HEK293T (cell line): ENCODE measurements around the gene SLC2A6.

ENCODE experiments used
- ARNT ChIP-seq: fragments of 450-650 bp; IDR thresholded peaks from 2 replicates; pipeline ENCODE4 v1.6.1; 2017; ENCODE audit warnings: mild to moderate bottlenecking
- BHLHE40 ChIP-seq: fragments of 450-650 bp; IDR thresholded peaks from 2 replicates; pipeline ENCODE4 v1.6.1; 2016; ENCODE audit warnings: mild to moderate bottlenecking, moderate library complexity, borderline replicate concordance
- CTBP1 ChIP-seq: fragments of 450-650 bp; IDR thresholded peaks from 2 replicates; pipeline ENCODE4 v1.6.1; 2016; ENCODE audit warnings: borderline replicate concordance
- ELF4 ChIP-seq: fragments of 450-650 bp; IDR thresholded peaks from 2 replicates; pipeline ENCODE4 v1.6.1; 2017; ENCODE audit warnings: antibody characterized with exemption
- FOXA1 ChIP-seq: fragments of 450-650 bp; IDR thresholded peaks from 2 replicates; pipeline ENCODE4 v1.6.1; 2016; ENCODE audit warnings: mild to moderate bottlenecking
- FOXK2 ChIP-seq: fragments of 450-650 bp; IDR thresholded peaks from 2 replicates; pipeline ENCODE4 v1.6.1; 2016; ENCODE audit warnings: mild to moderate bottlenecking
- FOXM1 ChIP-seq: fragments of 450-650 bp; IDR thresholded peaks from 2 replicates; pipeline ENCODE4 v1.6.1; 2017; ENCODE audit warnings: mild to moderate bottlenecking, borderline replicate concordance
- HDGF ChIP-seq: fragments of 450-650 bp; IDR thresholded peaks from 2 replicates; pipeline ENCODE4 v1.6.1; 2017; ENCODE audit warnings: antibody characterized with exemption, borderline replicate concordance
- LEF1 ChIP-seq: fragments of 450-650 bp; IDR thresholded peaks from 2 replicates; pipeline ENCODE4 v1.6.1; 2017; ENCODE audit warnings: mild to moderate bottlenecking, borderline replicate concordance
- NFRKB ChIP-seq: fragments of 450-650 bp; IDR thresholded peaks from 2 replicates; pipeline ENCODE4 v1.6.1; 2016; ENCODE audit warnings: mild to moderate bottlenecking, moderate library complexity
- PKNOX1 ChIP-seq: fragments of 450-650 bp; IDR thresholded peaks from 2 replicates; pipeline ENCODE4 v1.6.1; 2016
- SP1 ChIP-seq: fragments of 450-650 bp; IDR thresholded peaks from 2 replicates; pipeline ENCODE4 v1.6.1; 2017
- SUZ12 ChIP-seq: fragments of 450-650 bp; IDR thresholded peaks from 2 replicates; pipeline ENCODE4 v1.6.1; 2016; ENCODE audit warnings: mild to moderate bottlenecking
- TARDBP ChIP-seq: fragments of 450-650 bp; IDR thresholded peaks from 2 replicates; pipeline ENCODE4 v1.6.1; 2016

GRCh38 chr9:133457748-133458147 lies 21.2 kb downstream of the SLC2A6 start:
- TF ChIP-seq ARNT (no peak), HDGF (no peak), SUZ12 (no peak), FOXM1 (no peak), ELF4 (no peak), SP1 (no peak), PKNOX1 (no peak), TARDBP (no peak), LEF1 (no peak), FOXA1 (no peak), FOXK2 (no peak), BHLHE40 (no peak), NFRKB (no peak), CTBP1 (no peak)
